Lung microvascular endothelial cell (primary cell): ENCODE measurements around the gene COL18A1. TPM values are rescaled to one million over a fixed set of nuclear protein-coding genes. Genes with fewer than 3 reads are reported as not detected.
"Not testable (repeated sequence)": the region's sequence is repeated elsewhere in the genome, so short reads cannot be mapped to it uniquely, and the experiment has no call there.

Source experiments
- DNase-seq, 2 donors: peaks; one replicate each; pipeline versions ENCODE4 v3.0.0 to v3.0.0-alpha.2; 2010; ENCODE audit warnings: low read depth in 2 of 2
- total RNA-seq: library from RNA; depleted of rRNA; stranded (reverse); fragments of >200 nt; gene quantifications from 2 replicates; pipeline ENCODE4 v1.2.1, GENCODE V29; 2014

Gene COL18A1
- total RNA-seq, 1 donor from 2014 or later: 139 TPM

DNA sequence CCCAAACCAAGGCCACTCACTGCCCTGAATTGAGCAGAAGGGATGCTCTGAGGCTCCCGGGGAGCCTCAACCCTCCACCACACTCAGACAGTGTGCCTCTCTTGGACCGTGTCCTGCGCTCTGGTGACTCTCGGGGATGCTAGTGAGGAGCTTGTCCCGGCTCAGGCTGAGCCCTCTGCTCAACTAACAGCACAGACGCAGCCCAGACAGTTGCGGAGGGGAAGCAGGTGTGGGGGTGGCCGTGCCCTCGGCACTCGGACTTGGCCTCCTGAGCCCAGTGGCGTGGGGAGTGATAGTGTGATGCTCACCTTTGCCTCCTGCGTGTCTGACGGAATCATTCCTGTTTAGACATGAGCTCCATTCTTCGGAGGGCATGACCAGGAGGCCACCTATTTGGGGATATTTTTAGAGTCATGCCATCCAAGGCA lies 152.7 kb downstream of the COL18A1 start:
- no peak for DNase-seq

DNA sequence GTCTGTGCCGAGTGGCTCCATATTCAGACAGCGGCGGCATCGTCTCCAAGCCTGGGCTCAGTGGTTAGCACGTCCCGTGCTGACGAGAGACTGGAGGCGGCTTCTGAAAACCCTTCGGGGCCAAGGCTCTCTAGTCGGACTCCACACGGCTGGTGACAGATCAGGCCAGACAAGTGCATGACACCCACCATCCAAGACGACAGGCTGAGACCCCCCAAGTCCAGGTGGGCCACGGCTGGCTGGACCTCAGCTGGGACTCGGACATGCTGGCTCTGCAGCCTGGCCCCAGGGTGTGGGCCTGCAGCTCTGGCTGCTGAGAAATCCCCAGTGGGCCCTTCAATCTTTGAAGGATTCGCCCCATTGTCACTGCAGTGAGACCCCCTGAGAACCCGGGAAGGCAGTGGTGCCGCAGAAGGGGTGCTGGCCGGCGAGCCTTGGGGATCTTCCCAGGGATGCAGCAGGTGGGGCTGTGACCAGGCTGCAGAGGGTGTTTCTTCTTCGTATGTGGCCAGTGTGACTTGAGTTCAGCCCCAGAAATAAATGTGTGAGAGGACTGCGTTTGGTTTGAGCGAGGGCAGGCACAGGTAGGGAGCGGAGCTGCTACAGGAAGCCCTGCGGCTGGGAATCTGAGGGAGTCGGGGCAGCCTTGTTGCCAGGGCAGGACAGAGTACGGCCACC lies 153.2 kb downstream of the COL18A1 start:
- DNase-seq: no peak

DNA sequence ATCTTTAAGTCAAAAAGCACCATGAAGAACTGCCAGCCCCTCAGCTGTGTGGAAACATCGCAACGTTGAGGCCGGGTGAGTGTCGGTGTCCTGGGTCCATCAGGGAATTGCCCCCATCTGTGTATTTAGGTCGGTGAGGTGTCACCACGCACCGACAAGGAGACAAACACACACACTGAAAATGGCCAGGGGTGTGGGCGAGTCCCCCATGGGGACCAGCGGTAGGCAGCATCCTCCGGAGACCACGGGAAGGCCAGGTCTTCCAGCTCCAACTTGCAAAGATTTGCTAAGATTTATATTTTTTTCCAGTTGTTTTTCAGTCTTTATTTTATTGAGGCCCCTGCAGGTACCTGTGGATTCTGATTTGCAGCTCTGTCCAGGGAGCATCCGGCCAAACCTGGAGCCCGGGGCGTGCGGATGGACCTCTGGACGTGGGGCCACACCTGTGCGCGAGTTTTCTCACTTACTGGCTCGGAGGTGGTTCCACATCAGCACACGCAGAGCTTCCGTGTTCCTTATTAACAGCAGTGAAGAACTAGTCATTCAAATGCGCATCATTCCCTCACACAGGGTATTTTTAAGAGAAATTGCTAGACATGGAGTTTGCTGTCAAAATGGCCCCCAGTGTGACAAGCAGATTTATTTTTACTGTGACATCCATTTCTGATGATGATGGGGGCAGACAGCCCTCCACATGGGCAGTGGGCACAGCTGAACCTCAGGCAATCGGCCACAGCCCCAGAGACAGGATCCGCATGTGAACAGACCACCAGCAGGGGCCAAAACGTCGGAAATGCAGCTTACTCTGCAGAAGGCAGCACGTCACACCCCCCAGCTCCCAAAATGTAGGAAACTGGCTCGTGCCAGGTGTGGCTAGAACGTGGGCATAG lies 154.5 kb downstream of the COL18A1 start:
- no peak for DNase-seq

DNA sequence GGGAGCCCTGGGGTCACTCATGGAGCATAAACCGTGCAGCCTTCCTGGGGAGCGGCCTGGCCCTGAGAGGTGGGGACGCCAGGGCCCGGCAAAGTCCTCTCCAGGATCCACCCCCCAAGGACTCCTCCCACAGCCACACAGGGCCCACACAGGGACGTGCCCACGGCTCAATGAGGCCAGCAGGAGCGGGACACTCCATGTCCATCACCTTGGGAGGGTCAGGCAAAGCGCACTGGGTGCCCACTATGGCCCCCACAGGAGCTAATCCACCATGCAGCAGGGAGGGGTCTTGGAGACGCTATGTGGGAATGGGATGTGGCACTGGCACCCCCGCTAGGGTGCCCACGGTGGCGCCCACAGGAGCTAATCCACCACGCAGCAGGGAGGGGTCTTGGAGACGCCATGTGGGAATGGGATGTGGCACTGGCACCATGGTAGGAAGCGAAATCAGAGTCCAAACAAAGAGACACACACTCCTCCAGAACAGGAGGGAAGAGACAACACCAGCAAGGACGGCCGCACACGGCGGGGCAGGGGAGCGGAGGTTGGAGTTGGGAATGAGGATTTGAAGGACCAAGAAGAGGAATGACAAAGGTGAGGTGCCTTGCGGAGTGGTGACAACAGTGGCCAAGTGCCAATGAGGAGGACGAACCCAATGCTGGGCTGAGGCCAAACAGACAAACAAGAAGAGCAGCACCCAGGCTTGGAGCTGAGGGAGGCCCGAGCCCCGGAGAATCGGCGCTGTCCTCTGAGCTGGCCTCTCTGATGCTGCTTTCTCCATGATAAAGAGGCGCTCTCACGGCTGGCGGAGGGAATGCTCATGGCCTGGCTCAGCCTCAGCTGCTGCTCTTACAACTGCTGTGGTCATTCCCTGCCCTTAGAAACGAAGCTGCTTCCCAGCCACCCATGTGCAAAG lies 155.4 kb downstream of the COL18A1 start:
- DNase-seq: no peak

DNA sequence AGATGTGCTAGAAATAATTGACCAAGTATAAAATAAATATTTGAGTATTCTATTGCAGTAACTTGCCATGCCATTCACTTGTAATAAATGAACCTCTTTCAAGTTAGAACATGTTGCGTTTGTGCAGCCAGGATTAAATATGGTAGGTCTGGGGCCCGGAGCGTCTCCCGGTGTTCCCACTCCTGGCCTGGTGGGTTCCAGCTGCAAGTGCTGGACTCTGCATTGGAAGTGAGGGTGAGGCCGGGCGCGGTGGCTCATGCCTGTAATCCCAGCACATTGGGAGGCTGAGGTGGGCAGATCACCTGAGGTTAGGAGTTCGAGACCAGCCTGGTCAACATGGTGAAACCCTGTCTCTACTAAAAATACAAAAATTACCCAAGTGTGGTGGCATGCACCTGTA lies 156.3 kb downstream of the COL18A1 start:
- DNase-seq: not testable (repeated sequence)

DNA sequence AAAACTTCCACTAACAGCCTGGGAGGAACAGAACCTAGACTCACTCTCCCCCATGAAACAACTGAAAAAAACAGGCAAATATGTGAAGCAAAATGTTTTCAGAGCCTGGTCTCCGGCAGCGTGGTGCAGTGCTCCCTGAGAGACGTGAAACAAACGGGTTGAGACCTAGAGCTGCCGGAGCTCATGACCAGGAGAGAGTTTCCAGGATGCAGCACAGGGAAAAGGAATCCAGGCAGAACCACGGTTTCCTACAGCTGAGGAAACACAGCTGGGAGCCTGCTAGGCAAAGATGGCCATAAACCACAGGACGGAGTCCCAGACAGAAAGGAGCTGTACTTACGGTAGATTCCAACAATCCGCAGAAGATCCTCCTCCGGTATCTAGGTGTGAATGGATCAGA lies 157.4 kb downstream of the COL18A1 start:
- DNase-seq: no peak

DNA sequence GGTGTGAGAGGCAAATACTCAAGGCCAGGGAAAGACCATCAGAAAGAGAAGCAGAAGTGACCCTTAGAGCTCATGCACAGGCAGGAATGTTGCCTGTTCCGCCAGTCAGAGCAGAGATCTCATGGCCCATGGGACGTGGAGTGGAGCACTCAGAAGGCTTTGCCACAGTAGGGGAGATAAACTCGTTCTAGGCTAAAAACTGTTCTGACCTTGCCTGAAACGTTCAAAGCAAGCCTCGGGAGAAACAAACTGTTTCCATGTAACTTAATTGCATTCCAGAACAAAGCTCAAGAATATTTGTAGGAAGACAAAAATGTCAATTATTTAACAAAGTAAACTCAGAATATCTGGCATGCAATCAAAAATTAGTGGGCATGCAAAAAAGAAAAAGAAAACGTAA lies 158.0 kb downstream of the COL18A1 start:
- DNase-seq: no peak

Other genes starting within 250 kb of the COL18A1 start
- 12.2 and 15.7 TPM in 2 replicates for gene POFUT2, start 117.3 kb upstream of the COL18A1 start, total RNA-seq
- 4.4 and 5.2 TPM in 2 replicates for gene SLC19A1, start 137.3 kb downstream of the COL18A1 start, total RNA-seq
- gene PCBP3, start 238.6 kb downstream of the COL18A1 start, total RNA-seq: 0.22 TPM in 1 of 2 replicates, not detected in the other